OCI-LY1 (cell line): ENCODE measurements around the gene PLEKHA7.

ENCODE experiments used
- H2AFZ ChIP-seq: fragments of 200-600 bp; sonication (generic), shearing (Covaris generic); 2 replicates; pipeline ENCODE4 v1.6.0; 2014; ENCODE audit warnings: antibody characterized with exemption, mild to moderate bottlenecking, low read length
- H3F3A ChIP-seq: fragments of 200-600 bp; sonication (generic), shearing (Covaris generic); 2 replicates; pipeline ENCODE4 v1.6.0; 2014; ENCODE audit warnings: mild to moderate bottlenecking, antibody characterized with exemption, low read length, moderate library complexity; ENCODE audit not compliant: insufficient read depth
- H3K27ac ChIP-seq: fragments of 200-600 bp; sonication (generic); 2 replicates; pipeline ENCODE4 v1.5.1; 2014; ENCODE audit warnings: low read length, mixed run types, mild to moderate bottlenecking, low read depth; ENCODE audit not compliant: poor library complexity, severe bottlenecking
- H3K27me3 ChIP-seq: fragments of 200-600 bp; sonication (generic); 2 replicates; pipeline ENCODE4 v1.6.0; 2014; ENCODE audit warnings: antibody characterized with exemption, mild to moderate bottlenecking, low read length, moderate library complexity; ENCODE audit not compliant: insufficient read depth
- H3K36me3 ChIP-seq: fragments of 200-600 bp; sonication (generic); 2 replicates; pipeline ENCODE4 v1.6.1; 2014; ENCODE audit warnings: mild to moderate bottlenecking, antibody characterized with exemption, low read length, moderate library complexity, mixed read lengths; ENCODE audit not compliant: insufficient read depth
- H3K4me1 ChIP-seq: fragments of 200-600 bp; sonication (generic); 2 replicates; pipeline ENCODE4 v1.5.1; 2014; ENCODE audit warnings: mild to moderate bottlenecking, low read length, moderate library complexity; ENCODE audit not compliant: insufficient read depth, severe bottlenecking
- H3K4me2 ChIP-seq: fragments of 200-600 bp; sonication (generic), shearing (Covaris generic); 2 replicates; pipeline ENCODE4 v1.6.1; 2014; ENCODE audit warnings: low read length
- H3K4me3 ChIP-seq: fragments of 200-600 bp; sonication (generic); 2 replicates; pipeline ENCODE4 v1.5.1; 2014; ENCODE audit warnings: low read length, low read depth, mild to moderate bottlenecking, mixed read lengths; ENCODE audit not compliant: poor library complexity, severe bottlenecking
- H3K79me2 ChIP-seq: fragments of 200-600 bp; shearing (Covaris generic); 2 replicates; pipeline ENCODE4 v1.6.1; 2016; ENCODE audit warnings: mixed run types, low read length, mixed read lengths; ENCODE audit not compliant: insufficient read depth
- H3K9ac ChIP-seq: fragments of 200-600 bp; sonication (generic), shearing (Covaris generic); 2 replicates; pipeline ENCODE4 v1.6.1; 2014; ENCODE audit warnings: mild to moderate bottlenecking, low read length, mixed read lengths
- H3K9me2 ChIP-seq: fragments of 200-600 bp; sonication (generic), shearing (Covaris generic); 2 replicates; pipeline ENCODE4 v1.6.1; 2014; ENCODE audit warnings: low read depth, mild to moderate bottlenecking, low read length, mixed read lengths
- H3K9me3 ChIP-seq: fragments of 200-600 bp; shearing (Covaris generic); 2 replicates; pipeline ENCODE4 v1.6.1; 2014; ENCODE audit warnings: low read length, mixed read lengths
- H4K20me1 ChIP-seq: fragments of 200-600 bp; sonication (generic), shearing (Covaris generic); 2 replicates; pipeline ENCODE4 v1.6.0; 2016; ENCODE audit warnings: mild to moderate bottlenecking, low read length; ENCODE audit not compliant: insufficient read depth
- EZH2 ChIP-seq: fragments of 200-600 bp; sonication (generic), shearing (Covaris generic); IDR thresholded peaks from 2 replicates; pipeline ENCODE4 v1.8.0; 2017; ENCODE audit warnings: borderline replicate concordance, mixed run types, mild to moderate bottlenecking, antibody characterized with exemption, low read length, moderate library complexity, mixed read lengths
- TF ChIP-seq, protein P1 (sequence below): fragments of 200-600 bp; sonication (generic), shearing (Covaris generic); IDR thresholded peaks from 2 replicates; pipeline ENCODE4 v1.5.1; 2017; ENCODE audit warnings: mild to moderate bottlenecking, antibody characterized with exemption, low read length, moderate library complexity, mixed read lengths

The PLEKHA7 gene

DNA sequence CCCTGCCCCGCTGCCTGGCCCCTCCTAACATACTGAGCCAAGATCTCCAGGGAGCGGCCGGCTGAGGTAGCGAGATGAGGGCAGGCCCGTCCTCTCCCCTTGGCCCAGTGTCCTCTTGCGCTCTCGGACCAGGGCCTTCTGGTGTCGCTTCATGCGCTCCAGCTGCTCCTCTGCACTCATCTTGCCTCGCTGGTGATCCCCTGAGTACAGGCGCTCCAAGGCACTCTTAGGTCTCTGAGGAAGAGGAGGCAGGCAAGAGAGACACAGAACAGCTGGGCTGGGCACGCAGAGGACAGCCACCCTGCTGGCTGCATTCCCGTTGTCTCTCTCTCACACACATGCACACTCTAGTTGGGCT lies 225.2 kb downstream of the PLEKHA7 start:
- no peaks in the 10 kb centered on the region for H4K20me1 ChIP-seq
- H3K4me2 ChIP-seq = no peak overlapping the region
- H3K9me2 ChIP-seq = no peaks in the 10 kb centered on the region
- TF ChIP-seq EZH2 = no peak
- TF ChIP-seq, protein P1, sequence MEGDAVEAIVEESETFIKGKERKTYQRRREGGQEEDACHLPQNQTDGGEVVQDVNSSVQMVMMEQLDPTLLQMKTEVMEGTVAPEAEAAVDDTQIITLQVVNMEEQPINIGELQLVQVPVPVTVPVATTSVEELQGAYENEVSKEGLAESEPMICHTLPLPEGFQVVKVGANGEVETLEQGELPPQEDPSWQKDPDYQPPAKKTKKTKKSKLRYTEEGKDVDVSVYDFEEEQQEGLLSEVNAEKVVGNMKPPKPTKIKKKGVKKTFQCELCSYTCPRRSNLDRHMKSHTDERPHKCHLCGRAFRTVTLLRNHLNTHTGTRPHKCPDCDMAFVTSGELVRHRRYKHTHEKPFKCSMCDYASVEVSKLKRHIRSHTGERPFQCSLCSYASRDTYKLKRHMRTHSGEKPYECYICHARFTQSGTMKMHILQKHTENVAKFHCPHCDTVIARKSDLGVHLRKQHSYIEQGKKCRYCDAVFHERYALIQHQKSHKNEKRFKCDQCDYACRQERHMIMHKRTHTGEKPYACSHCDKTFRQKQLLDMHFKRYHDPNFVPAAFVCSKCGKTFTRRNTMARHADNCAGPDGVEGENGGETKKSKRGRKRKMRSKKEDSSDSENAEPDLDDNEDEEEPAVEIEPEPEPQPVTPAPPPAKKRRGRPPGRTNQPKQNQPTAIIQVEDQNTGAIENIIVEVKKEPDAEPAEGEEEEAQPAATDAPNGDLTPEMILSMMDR = no peak
- H3K27me3 ChIP-seq = no peaks in the 10 kb centered on the region
- H3K27ac ChIP-seq = no peak overlapping the region
- no peaks in the 10 kb centered on the region for H3K36me3 ChIP-seq
- no peak overlapping the region for H2AFZ ChIP-seq
- H3F3A ChIP-seq = no peaks in the 10 kb centered on the region
- H3K79me2 ChIP-seq = no peaks in the 10 kb centered on the region
- no peak overlapping the region for H3K9ac ChIP-seq
- H3K9me3 ChIP-seq = no peaks in the 10 kb centered on the region
- no peaks in the 10 kb centered on the region for H3K4me1 ChIP-seq
- no peak overlapping the region for H3K4me3 ChIP-seq

DNA sequence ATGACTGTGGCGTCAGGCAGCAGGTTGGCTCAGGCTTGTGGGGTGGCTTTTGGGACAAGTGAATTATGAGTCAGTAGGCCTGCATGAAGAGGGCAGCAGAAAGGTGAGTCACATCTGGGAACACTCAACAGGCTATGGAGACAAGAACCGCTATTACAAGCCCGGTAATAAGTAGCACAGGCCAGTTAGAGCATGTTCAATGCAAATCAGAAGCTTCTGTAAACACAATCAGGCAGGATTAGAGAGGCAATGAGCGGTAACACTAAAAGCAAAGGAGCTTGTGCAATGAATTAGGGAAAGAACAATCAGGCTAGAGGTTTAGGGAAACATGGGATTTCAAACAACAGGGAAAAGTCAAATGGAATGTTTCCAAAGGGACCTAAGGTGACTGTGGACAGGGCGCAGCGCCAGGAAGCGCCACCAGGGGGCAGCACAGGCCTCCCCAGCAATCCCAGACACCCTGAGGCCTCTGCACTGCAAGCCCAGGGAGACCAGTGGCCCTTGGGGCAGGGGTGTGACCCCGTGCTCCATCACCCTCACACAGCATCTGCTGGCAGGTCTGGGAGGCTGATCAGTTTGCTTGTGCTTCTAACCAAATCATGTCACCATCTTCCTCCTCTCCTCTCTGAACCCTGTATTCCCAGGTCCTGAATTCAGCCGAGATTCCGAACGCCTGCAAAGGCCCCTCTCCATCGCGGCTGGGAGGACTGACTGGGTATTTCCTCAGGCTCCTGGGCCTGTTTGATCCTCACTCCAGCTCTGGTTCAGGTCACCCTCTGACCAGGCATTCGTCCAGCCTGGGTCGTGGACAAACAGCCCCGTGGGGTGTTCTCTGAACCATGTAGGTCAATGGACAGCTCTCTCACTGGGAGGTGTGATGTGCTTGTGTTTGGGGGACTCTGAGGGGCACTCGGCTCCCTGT lies 225.8 kb downstream of the PLEKHA7 start:
- Histone ChIP-seq H3K9ac (no peak overlapping the region), H3K4me1 (no peaks in the 10 kb centered on the region), H2AFZ (no peak overlapping the region), H3K4me3 (no peak overlapping the region), H3K4me2 (no peak overlapping the region), H3K9me2 (no peaks in the 10 kb centered on the region), H3K27ac (no peak overlapping the region), H3K9me3 (no peaks in the 10 kb centered on the region), H3K36me3 (no peaks in the 10 kb centered on the region), H4K20me1 (no peaks in the 10 kb centered on the region), H3F3A (no peaks in the 10 kb centered on the region), H3K79me2 (no peaks in the 10 kb centered on the region), H3K27me3 (no peaks in the 10 kb centered on the region)
- TF ChIP-seq EZH2 = no peak
- TF ChIP-seq, protein P1 = peak; percentile 88

DNA sequence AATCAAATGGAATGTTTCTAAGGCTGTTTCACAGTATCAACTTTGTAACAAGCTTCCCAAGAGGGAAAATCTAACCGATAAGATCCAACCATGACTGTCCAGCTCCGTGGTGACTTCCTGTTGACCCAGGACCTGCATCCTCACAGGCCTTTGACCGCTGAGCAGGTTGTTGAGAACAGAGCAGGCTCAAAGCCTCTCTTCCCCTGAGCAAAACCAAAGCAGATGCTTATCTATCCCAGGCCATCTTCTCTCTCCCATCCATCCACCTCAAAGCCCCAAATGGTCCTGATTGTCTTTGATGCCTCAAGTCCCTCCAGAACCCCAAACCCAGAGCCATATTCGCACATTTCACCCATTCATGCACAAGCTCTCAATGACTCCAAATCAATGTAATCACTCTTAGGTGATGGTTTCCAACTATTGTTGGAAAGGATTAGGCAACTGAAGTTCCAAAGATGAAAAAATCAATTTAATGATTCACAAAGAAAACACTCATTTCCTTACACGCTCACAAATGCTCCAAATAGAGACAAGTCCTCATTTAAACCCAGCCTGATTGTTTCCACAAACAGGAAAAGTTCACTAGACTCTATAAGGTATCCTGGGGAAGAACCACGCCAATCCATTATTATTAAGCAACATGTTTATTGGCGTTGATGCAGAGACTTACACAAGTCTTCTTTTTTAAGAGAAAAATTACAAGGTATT lies 227.0 kb downstream of the PLEKHA7 start:
- no peak overlapping the region for H3K9ac ChIP-seq
- H3K27me3 ChIP-seq = no peaks in the 10 kb centered on the region
- no peak overlapping the region for H3K4me3 ChIP-seq
- no peaks in the 10 kb centered on the region for H3K36me3 ChIP-seq
- H3K9me3 ChIP-seq = no peaks in the 10 kb centered on the region
- no peaks in the 10 kb centered on the region for H3K79me2 ChIP-seq
- H3K27ac ChIP-seq = no peak overlapping the region
- no peaks in the 10 kb centered on the region for H3K9me2 ChIP-seq
- no peak overlapping the region for H2AFZ ChIP-seq
- no peak overlapping the region for H3K4me2 ChIP-seq
- no peaks in the 10 kb centered on the region for H3F3A ChIP-seq
- no peaks in the 10 kb centered on the region for H4K20me1 ChIP-seq
- TF ChIP-seq, protein P1 = no peak
- TF ChIP-seq EZH2 = no peak
- no peaks in the 10 kb centered on the region for H3K4me1 ChIP-seq
